T-helper 2 cell (primary cell): ENCODE data around the gene KLHL6.
A peak's percentile ranks its signal among the peaks of the same experiment; 100 is the strongest.
"Not testable (repeated sequence)": the region's sequence is repeated elsewhere in the genome, so short reads cannot be mapped to it uniquely, and the experiment has no call there.

Experiments
- DNase-seq, 5 experiments: peaks; one replicate each; pipeline versions ENCODE4 v3.0.0 to v3.0.0-alpha.2; 2012 to 2022

The KLHL6 gene

GRCh38 chr3:183443395-183444385 is 111.8 kb downstream of the KLHL6 start:
- DNase-seq, result no peak

DNA sequence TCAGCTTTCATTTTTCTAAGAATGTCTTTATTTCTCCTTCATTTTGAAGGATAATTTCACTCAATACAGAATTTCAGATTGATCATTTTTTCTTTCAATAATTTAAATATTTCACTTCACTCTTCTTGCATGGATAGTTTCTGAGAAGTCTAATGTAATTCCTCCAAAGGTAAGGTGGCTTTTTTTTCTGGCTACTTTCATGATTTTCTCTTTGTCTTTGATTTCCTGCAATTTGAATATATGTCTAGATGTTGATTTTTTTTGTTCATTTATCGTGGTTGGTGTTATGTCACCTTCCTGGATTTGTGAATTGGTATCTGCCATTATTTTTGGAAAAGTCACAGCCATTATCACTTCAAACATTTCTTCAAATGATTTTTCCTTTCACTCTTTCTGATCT is 112.5 kb downstream of the KLHL6 start:
- no peak for DNase-seq

- DNase-seq, result not testable (repeated sequence)
Observed at GRCh38 chr3:183440521-183440920, 115.0 kb downstream of the KLHL6 start.

DNA sequence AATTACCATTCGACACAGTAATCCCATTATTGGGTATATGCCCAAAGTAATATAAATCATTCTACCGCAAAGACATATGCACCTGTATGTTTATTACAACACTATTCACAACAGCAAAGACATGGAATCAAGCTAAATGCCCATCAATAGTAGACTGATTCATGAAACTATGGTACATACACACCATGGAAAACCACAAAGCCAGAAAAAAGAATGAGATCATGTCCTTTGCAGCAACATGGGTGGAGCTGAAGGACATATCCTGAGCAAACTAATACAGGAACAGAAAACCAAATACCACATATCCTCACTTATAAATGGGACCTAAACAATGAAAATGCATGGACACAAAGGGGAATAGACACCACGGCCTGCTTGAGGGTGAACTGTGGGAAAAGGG is 116.0 kb downstream of the KLHL6 start:
- peak in 1 of 5 experiments; percentile 36 for DNase-seq

DNA sequence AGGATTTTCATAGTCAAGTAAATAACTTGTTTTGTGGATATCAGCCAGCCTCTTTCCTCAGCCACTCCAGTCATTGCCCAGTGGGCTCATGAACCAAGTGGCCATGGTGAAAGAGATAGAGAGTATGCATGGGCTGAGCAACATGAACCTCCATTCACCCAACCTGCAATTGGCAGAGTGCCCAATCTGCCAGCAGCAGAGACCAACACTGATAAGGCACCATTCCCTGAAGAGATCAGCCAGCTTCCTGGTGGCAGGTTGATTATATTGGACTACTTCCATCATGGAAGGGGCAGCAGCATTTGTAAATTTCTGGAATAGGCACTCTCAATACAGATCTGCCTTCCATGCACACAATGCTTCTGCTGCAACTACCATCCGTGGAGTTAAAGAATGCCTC is 116.8 kb downstream of the KLHL6 start:
- DNase-seq, result peak in 1 of 5 experiments; percentile 24

DNA sequence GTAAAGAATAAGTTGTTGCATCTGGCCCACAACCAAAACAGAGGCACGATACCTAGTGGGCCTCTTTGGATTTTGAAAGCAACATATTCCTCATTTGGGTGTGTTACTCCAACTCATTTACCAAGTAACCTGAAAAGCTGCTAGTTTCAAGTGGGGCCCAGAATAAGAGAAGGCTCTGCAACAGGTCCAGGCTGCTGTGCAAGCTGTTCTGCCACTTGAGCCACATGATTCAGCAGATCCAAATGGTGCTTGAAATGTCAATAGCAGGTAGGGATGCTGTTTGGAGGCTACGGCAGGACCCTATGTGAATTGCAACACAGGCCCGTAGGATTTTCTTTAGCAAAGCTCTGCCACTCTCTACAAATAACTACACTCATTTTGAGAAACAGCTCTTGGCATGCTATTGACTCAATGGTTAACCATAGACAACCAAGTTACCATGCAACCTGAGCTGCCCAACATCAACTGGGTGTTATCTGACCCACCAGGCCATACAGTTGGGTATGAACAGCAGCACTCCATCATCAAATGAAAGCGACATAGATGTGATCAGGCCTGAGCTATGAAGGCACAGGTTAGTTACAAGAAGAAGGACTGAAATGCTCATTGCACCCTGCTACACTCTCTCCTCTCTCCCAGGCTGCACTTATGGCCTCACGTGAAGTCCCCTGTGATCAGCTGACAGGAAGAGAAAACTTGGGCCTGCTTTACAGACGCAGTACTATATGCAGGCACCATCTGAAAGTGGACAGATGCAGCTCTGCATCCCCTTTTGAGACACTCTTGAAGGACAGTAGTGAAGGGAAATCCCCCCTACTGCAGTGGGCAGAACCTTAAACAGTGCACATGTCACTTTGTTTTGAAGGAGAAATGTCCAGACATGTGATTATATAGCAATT is 117.6 kb downstream of the KLHL6 start:
- peak in 1 of 5 experiments; percentile 90 for DNase-seq
